ENCODE measurements around the gene SLC13A5.

- no peak for TF ChIP-seq CTCF (tag by site-specific recombination; IDR thresholded peaks at IDR 0.05)
- TF ChIP-seq ZNF704 (tag by site-specific recombination; IDR thresholded peaks at IDR 0.05) = no peak
- no peak for TF ChIP-seq GLI4 (tag by site-specific recombination; IDR thresholded peaks at IDR 0.05)
- TF ChIP-seq ZBTB21 (tag by site-specific recombination; IDR thresholded peaks at IDR 0.05) = no peak
- no peak for TF ChIP-seq ZNF266 (tag by site-specific recombination; IDR thresholded peaks at IDR 0.05; ENCODE audit: low read depth)
- TF ChIP-seq PRDM10 (tag by site-specific recombination; IDR thresholded peaks at IDR 0.05) = no peak
- no peak for TF ChIP-seq ZNF660 (tag by site-specific recombination; IDR thresholded peaks at IDR 0.05)
- no peak for TF ChIP-seq ZNF423 (tag by site-specific recombination; IDR thresholded peaks at IDR 0.05)
- TF ChIP-seq ZNF140 (tag by site-specific recombination; IDR thresholded peaks at IDR 0.05) = no peak
- no peak for TF ChIP-seq ZFP41 (tag by site-specific recombination; IDR thresholded peaks at IDR 0.05; ENCODE audit: borderline replicate concordance)
- no peak for TF ChIP-seq WT1 (tag by site-specific recombination; IDR thresholded peaks at IDR 0.05)
- no peak for TF ChIP-seq ZFP37 (tag by site-specific recombination; IDR thresholded peaks at IDR 0.05)
- TF ChIP-seq REST (tag by site-specific recombination; IDR thresholded peaks at IDR 0.05) = no peak
These were observed 35.4 kb upstream of the SLC13A5 start for GRCh38 chr17:6748617-6749016.

Data from HEK293 (cell line).